Right lobe of liver (tissue), 6 donors: ENCODE data around the gene THBS4. TPM values are rescaled to one million over a fixed set of nuclear protein-coding genes. Genes with fewer than 3 reads are reported as not detected.

Experiments
- ATAC-seq, 4 donors: fragments of 200-7000 bp; cut with Tn5 transposase; one replicate each; pipeline ENCODE4 v1.9.1; 2020; ENCODE audit warnings: mild to moderate bottlenecking in 4 of 4, moderate library complexity in 4 of 4
- DNase-seq, 3 donors: peaks; one replicate each; pipeline ENCODE4 v3.0.0-alpha.2; 2020
- H3K27ac ChIP-seq, 3 donors: fragments of 200-600 bp; one replicate each; pipeline ENCODE4 v1.8.0; 2022
- H3K27me3 ChIP-seq, 2 donors: fragments of 200-600 bp; one replicate each; pipeline ENCODE4 v1.8.0; 2022
- H3K36me3 ChIP-seq, 4 donors: fragments of 200-600 bp; sonication (generic) in 1 of 4; one replicate each; pipeline versions ENCODE4 v1.5.1 to v1.8.0; 2017 to 2022; ENCODE audit warnings: control low read depth in 1 of 4
- H3K4me1 ChIP-seq, 4 donors: fragments of 200-600 bp; sonication (generic) in 1 of 4; one replicate each; pipeline versions ENCODE4 v1.5.1 to v1.8.0; 2017 to 2022; ENCODE audit warnings: control low read depth in 1 of 4
- H3K4me3 ChIP-seq, 3 donors: fragments of 200-600 bp; one replicate each; pipeline ENCODE4 v1.8.0; 2022
- H3K9me3 ChIP-seq, 4 donors: fragments of 200-600 bp; sonication (generic) in 1 of 4; one replicate each; pipeline versions ENCODE4 v1.5.1 to v1.8.0; 2017 to 2022; ENCODE audit warnings: control low read depth in 1 of 4
- POLR2A ChIP-seq: fragments of 450-650 bp; IDR thresholded peaks from one replicate; pipeline ENCODE4 v1.6.1; 2017; ENCODE audit warnings: antibody characterized with exemption, mild to moderate bottlenecking
- WGBS: methylation state at CpG from one replicate; pipeline ENCODE4 v1.1.6; 2018; ENCODE audit warnings: low coverage, low lambda C conversion rate; ENCODE audit not compliant: insufficient coverage; ENCODE audit errors: missing lambda C conversion rate; 5-methylcytosine and 5-hydroxymethylcytosine counted together
- intact Hi-C, 2 donors: fragments of 100-400 bp; cut with DNase I; formaldehyde crosslinking; loops; one replicate each; pipeline versions ENCODE4 v1.11.2 to v1.14.1; 2022
- total RNA-seq, 6 experiments: library from RNA; depleted of rRNA in 2 of 6; stranded (reverse); fragments of >200 nt in 2 of 6; fragmentation: NEBNext Ultra II Directional in 3 of 6; extraction: Animal tissue kit (Norgen Biotek cat#: 25700) in 3 of 6; gene quantifications; one replicate each; pipeline versions ENCODE4 v1.1.0 to v1.2.4, GENCODE V29; 2016 to 2023
- TF ChIP-seq, protein P1 (sequence below), 4 donors: fragments of 200-600 bp in 3 of 4; fragments of 450-650 bp in 1 of 4; IDR thresholded peaks; one replicate each; pipeline versions ENCODE4 v1.5.1 to v1.8.0; 2016 to 2022; ENCODE audit warnings: antibody characterized with exemption in 4 of 4, mild to moderate bottlenecking in 2 of 4
- donor health status: DM: no; HTN: yes; CAD: no.
- donor health status: DM: no; HTN: no; CAD: no.
- donor health status: DM: no; HTN: no; CAD: no.
- donor health status: DM: no; HTN: yes; CAD: no.
- donor health status: DM: no; HTN: yes; CAD: no.

The THBS4 gene
- total RNA-seq, 6 experiments from 2014 or later: 0.24 to 0.37 TPM; not detected in 4

DNA sequence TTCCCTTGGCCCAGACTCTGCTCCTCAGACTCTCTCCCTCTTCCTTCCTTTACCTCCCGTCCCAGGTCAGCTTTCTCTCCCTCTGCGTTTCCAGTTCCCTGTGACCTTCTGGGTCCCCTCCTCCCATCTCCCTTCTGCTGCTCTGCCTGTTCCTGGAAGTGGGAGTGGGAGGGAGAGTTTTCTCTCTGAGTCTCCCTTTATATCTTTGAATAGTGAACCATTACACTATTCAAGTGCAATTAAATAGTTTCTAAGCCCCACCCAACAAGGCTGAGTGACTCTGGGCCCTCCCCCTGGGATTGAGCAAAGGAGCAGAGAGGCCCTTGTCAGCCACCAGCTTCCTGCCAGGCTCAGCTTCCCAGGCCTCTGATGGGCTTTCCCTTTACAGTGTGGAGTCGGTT lies 34.8 kb downstream of the THBS4 start:
- Histone ChIP-seq H3K36me3 (no peaks in the 10 kb centered on the region), H3K4me3 (no peak overlapping the region), H3K27me3 (no peaks in the 10 kb centered on the region), H3K9me3 (no peaks in the 10 kb centered on the region), H3K27ac (no peak overlapping the region), H3K4me1 (no peaks in the 10 kb centered on the region)
- intact Hi-C loops: no loop called here
- TF ChIP-seq POLR2A: no peak
- TF ChIP-seq, protein P1, sequence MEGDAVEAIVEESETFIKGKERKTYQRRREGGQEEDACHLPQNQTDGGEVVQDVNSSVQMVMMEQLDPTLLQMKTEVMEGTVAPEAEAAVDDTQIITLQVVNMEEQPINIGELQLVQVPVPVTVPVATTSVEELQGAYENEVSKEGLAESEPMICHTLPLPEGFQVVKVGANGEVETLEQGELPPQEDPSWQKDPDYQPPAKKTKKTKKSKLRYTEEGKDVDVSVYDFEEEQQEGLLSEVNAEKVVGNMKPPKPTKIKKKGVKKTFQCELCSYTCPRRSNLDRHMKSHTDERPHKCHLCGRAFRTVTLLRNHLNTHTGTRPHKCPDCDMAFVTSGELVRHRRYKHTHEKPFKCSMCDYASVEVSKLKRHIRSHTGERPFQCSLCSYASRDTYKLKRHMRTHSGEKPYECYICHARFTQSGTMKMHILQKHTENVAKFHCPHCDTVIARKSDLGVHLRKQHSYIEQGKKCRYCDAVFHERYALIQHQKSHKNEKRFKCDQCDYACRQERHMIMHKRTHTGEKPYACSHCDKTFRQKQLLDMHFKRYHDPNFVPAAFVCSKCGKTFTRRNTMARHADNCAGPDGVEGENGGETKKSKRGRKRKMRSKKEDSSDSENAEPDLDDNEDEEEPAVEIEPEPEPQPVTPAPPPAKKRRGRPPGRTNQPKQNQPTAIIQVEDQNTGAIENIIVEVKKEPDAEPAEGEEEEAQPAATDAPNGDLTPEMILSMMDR (IDR thresholded peaks at IDR 0.05): no peak
- DNase-seq: no peak
- peak in 3 of 4 donors; percentile 24 to 45 (median 36) for ATAC-seq
- WGBS: 51% methylated on average over 3 of the region's 3 CpGs

DNA sequence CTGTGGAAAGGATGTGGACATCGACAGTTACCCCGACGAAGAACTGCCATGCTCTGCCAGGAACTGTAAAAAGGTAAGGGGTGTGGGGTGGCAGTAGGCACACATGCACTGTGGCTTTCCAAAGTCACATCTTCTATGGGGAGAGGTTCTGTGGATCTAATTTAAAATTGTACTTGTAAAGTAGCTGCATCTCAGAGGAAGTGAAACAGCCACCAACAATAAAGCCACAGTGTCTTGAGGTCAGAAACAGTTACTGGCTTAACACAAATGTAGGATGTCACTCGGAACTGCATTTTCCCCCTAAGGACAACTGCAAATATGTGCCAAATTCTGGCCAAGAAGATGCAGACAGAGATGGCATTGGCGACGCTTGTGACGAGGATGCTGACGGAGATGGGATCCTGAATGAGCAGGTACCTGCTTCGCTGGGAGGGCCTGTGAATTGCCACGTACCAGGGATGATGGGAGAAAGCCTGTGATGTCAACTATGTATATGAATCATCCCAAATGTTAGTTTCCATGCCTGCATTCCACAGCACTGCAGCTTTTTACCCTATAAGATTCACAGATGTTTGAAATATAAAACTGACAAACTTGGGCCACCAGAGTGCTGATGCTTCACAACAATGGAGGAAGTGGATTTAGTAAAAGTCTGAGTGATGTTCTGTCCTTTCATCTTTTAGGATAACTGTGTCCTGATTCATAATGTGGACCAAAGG lies 35.3 kb downstream of the THBS4 start:
- TF ChIP-seq, protein P1 (IDR thresholded peaks at IDR 0.05): no peak
- TF ChIP-seq POLR2A: no peak
- ATAC-seq: no peak
- no peak overlapping the region for H3K27ac ChIP-seq
- H3K27me3 ChIP-seq: no peaks in the 10 kb centered on the region
- H3K9me3 ChIP-seq: no peaks in the 10 kb centered on the region
- H3K4me3 ChIP-seq: no peak overlapping the region
- WGBS: 64% methylated on average over 10 of the region's 10 CpGs
- DNase-seq: no peak
- intact Hi-C loops: no loop called here
- H3K4me1 ChIP-seq: no peaks in the 10 kb centered on the region
- no peaks in the 10 kb centered on the region for H3K36me3 ChIP-seq

DNA sequence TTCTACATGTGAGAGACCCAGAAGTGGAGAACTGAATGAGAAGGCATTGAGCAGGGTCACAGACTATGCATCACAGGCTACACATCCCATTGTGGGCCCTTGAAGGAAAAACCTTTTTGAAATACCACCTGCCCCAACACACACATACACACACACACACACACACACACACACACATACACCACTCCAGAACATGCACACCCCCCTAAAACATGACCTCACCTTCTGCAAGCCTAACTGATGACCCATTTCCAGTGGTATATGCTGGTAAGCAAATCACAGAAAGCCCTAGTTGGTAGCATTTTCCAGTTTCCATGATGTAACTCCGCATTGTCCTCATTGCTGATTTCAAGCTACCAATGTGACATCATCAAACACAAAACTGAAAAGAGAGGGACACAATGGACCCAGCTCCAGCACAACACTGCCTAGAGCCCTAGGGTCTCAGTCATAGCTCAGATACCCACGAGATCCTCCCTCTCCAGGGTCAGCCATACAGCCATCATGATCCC lies 36.4 kb downstream of the THBS4 start:
- no peak for TF ChIP-seq POLR2A
- TF ChIP-seq, protein P1 (IDR thresholded peaks at IDR 0.05): no peak
- Histone ChIP-seq H3K27ac (no peak overlapping the region), H3K4me1 (no peaks in the 10 kb centered on the region), H3K27me3 (no peaks in the 10 kb centered on the region), H3K4me3 (no peak overlapping the region), H3K36me3 (no peaks in the 10 kb centered on the region), H3K9me3 (no peaks in the 10 kb centered on the region)
- 79% methylated on average over 2 of the region's 2 CpGs for WGBS
- intact Hi-C loops: no loop called here
- no peak for DNase-seq
- no peak for ATAC-seq

DNA sequence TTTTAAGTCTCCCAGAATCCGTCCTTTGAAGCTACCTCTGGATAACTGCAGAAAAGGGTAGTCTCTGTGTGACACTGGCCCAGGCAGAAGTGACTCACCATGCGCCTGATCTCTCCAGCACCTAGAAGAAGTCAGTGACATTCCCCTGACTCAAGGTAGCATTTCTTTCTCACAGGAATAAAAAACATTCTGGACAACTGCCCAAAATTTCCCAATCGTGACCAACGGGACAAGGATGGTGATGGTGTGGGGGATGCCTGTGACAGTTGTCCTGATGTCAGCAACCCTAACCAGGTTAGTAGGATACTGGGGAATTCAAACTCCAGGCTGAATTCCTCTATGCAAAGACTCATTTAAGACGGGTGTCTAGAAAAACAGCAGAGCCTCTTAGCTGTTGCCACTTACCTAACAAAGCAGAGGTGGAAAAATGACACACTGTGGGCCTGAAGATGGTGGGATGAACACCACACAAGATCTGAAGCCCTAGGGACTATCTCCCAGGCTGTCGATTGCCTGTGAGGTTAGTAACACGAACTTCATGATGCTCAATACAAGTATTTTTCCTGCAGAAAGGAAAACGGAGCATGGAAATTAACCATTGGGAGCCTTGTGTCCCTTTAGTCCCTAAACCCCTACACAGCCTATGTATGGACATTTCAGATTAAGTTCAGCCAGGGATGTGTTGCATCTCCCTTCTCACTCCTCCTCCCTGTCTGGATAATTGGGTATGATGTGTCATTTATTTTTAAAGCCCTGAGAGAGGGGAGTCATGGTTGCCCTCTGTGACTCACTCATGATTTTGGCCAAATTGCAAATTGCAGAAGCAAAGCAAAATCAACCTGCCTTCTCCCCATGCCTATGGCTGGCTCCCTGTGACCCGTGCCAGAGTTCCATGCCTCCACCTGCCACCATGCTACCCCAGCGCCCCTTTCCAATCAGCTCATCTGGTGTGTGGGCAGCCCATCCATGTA lies 37.2 kb downstream of the THBS4 start:
- 73% methylated on average over 7 of the region's 10 CpGs for WGBS
- intact Hi-C loops: no loop called here
- no peak for DNase-seq
- no peak for ATAC-seq
- H3K36me3 ChIP-seq: no peaks in the 10 kb centered on the region
- no peak overlapping the region for H3K27ac ChIP-seq
- no peaks in the 10 kb centered on the region for H3K4me1 ChIP-seq
- H3K4me3 ChIP-seq: no peak overlapping the region
- H3K27me3 ChIP-seq: no peaks in the 10 kb centered on the region
- no peak for TF ChIP-seq POLR2A
- TF ChIP-seq, protein P1 (IDR thresholded peaks at IDR 0.05): no peak
- no peaks in the 10 kb centered on the region for H3K9me3 ChIP-seq
